GM06990 (cell line): Measurements from ENCODE around the gene TRPM3.

Experiments
- DNase-seq: peaks from one replicate; pipeline ENCODE4 v3.0.0-alpha.2; 2011; ENCODE audit not compliant: insufficient read length; ENCODE audit errors: extremely low read depth
- H3K27me3 ChIP-seq: replicated peaks from 2 replicates; pipeline ENCODE4 v1.6.0; 2011; ENCODE audit warnings: low read length; ENCODE audit not compliant: control insufficient read depth, insufficient read depth
- H3K36me3 ChIP-seq: 2 replicates; pipeline ENCODE4 v1.5.1; 2011; ENCODE audit warnings: low read length; ENCODE audit not compliant: control insufficient read depth, insufficient read depth
- H3K4me3 ChIP-seq: replicated peaks from 2 replicates; pipeline ENCODE4 v1.5.1; 2011; ENCODE audit warnings: low read depth, mild to moderate bottlenecking, control low read depth, low read length
- TF ChIP-seq, protein P1 (sequence below): IDR thresholded peaks from 2 replicates; pipeline ENCODE4 v1.5.1; 2011; ENCODE audit warnings: low read length, control low read depth, mild to moderate bottlenecking, inconsistent platforms; ENCODE audit not compliant: insufficient read depth, poor library complexity, severe bottlenecking

TRPM3 gene

GRCh38 chr9:71128796-71129195 is 7.4 kb upstream of the TRPM3 start:
- TF ChIP-seq, protein P1, sequence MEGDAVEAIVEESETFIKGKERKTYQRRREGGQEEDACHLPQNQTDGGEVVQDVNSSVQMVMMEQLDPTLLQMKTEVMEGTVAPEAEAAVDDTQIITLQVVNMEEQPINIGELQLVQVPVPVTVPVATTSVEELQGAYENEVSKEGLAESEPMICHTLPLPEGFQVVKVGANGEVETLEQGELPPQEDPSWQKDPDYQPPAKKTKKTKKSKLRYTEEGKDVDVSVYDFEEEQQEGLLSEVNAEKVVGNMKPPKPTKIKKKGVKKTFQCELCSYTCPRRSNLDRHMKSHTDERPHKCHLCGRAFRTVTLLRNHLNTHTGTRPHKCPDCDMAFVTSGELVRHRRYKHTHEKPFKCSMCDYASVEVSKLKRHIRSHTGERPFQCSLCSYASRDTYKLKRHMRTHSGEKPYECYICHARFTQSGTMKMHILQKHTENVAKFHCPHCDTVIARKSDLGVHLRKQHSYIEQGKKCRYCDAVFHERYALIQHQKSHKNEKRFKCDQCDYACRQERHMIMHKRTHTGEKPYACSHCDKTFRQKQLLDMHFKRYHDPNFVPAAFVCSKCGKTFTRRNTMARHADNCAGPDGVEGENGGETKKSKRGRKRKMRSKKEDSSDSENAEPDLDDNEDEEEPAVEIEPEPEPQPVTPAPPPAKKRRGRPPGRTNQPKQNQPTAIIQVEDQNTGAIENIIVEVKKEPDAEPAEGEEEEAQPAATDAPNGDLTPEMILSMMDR, result no peak
- no peak for DNase-seq
- Histone ChIP-seq H3K4me3 (no peak overlapping the region), H3K36me3 (no peaks in the 10 kb centered on the region), H3K27me3 (no peaks in the 10 kb centered on the region)

- H3K4me3 ChIP-seq, result no peak overlapping the region
Measured at GRCh38 chr9:71127301-71127700, 5.9 kb upstream of the TRPM3 start.

GRCh38 chr9:71122421-71122820 is 1.0 kb upstream of the TRPM3 start:
- TF ChIP-seq, protein P1, result no peak
- DNase-seq, result no peak
- no peak overlapping the region for H3K4me3 ChIP-seq
- H3K36me3 ChIP-seq, result no peaks in the 10 kb centered on the region
- H3K27me3 ChIP-seq, result peaks cover 2% of the 10 kb centered on the region; the same call in 1 of the 2 replicates

More at GRCh38 chr9:71127301-71127700, 5.9 kb upstream of the TRPM3 start:
- H3K27me3 ChIP-seq, result no peaks in the 10 kb centered on the region
- DNase-seq, result no peak
- TF ChIP-seq, protein P1, result no peak
- H3K36me3 ChIP-seq, result no peaks in the 10 kb centered on the region

GRCh38 chr9:71122022-71122275 is 528 bp upstream of the TRPM3 start:
- Histone ChIP-seq H3K4me3 (no peak overlapping the region), H3K27me3 (peaks cover 2% of the 10 kb centered on the region; the same call in 1 of the 2 replicates), H3K36me3 (no peaks in the 10 kb centered on the region)
- no peak for DNase-seq
- TF ChIP-seq, protein P1, result no peak

GRCh38 chr9:71120501-71121247 is 747 bp downstream of the TRPM3 start:
- Histone ChIP-seq H3K27me3 (peaks cover 2% of the 10 kb centered on the region; the same call in 1 of the 2 replicates), H3K4me3 (no peak overlapping the region), H3K36me3 (no peaks in the 10 kb centered on the region)
- TF ChIP-seq, protein P1, result no peak
- no peak for DNase-seq

DNA sequence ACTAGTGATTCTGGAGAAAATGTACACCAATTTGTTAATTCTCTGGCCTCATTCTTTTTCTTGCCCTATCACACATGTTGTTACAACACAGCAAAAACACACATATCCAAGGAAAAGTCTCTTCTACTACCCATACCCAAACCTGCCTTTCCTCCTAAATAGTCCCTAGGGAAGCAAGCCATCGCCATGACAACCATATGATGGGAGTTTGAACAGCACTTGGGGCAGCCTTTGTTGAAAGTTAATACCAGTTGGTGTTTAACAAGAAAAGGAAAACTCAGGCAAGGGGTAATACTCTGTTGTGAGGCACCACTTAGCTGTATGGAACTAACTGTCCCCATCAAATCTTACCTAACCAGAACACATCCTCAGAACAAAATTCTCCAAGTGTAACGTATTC is 1.7 kb downstream of the TRPM3 start:
- H3K27me3 ChIP-seq, result peaks cover 2% of the 10 kb centered on the region; the same call in 1 of the 2 replicates
- H3K36me3 ChIP-seq, result no peaks in the 10 kb centered on the region
- DNase-seq, result no peak
- no peak overlapping the region for H3K4me3 ChIP-seq
- TF ChIP-seq, protein P1, result no peak
